Endothelial cell of umbilical vein (primary cell): Measurements from ENCODE around the gene EFCC1. TPM values are rescaled to one million over a fixed set of nuclear protein-coding genes. Genes with fewer than 3 reads are reported as not detected.

Source experiments
- BruUV-seq: library from RNA; stranded (reverse); fragments of 400-500 nt; replicated peaks from 2 replicates; lab custom pipeline; 2021; lab: Mats Ljungman, UMichigan
- CTCF ChIA-PET: fragments of 300-600, 350-600 bp; sonication (Branson Sonifier 250); formaldehyde crosslinking; loops from one replicate; lab custom pipeline; 2021; ENCODE audit warnings: antibody characterized with exemption, inconsistent platforms; lab: Charles Lee
- POLR2A ChIA-PET: fragments of 300-600, 350-600 bp; sonication (Branson Sonifier 250); formaldehyde crosslinking; loops from one replicate; lab custom pipeline; 2021; ENCODE audit warnings: antibody characterized with exemption, inconsistent platforms; lab: Charles Lee
- DNase-seq: peaks from one replicate; pipeline ENCODE4 v3.0.0-alpha.2; 2011; ENCODE audit warnings: low read depth, low spot score
- FAIRE-seq: peaks from 2 replicates; lab custom pipeline; 2011; peaks lifted over from hg19 to GRCh38; lab: Jason Lieb, UNC
- H2AFZ ChIP-seq: 2 replicates; pipeline ENCODE4 v1.6.0; 2012; ENCODE audit warnings: low read depth, low read length, control low read depth, inconsistent platforms
- H3K27ac ChIP-seq: 2 replicates; pipeline ENCODE4 v1.5.1; 2011; ENCODE audit warnings: low read depth, mild to moderate bottlenecking, control low read depth, low read length, moderate library complexity; ENCODE audit not compliant: insufficient read depth
- H3K27me3 ChIP-seq, 2 experiments: 2 replicates each; pipeline versions ENCODE4 v1.6.0 to v1.6.1; 2011; ENCODE audit warnings: low read length in 2 of 2, mixed read lengths in 1 of 2; ENCODE audit not compliant: control insufficient read depth in 2 of 2, insufficient read depth in 2 of 2
- H3K36me3 ChIP-seq, 2 experiments: 2 replicates in 1 of 2; 3 replicates in 1 of 2; pipeline ENCODE4 v1.5.1; 2011; ENCODE audit warnings: low read length in 2 of 2, mild to moderate bottlenecking in 1 of 2, moderate library complexity in 1 of 2; ENCODE audit not compliant: control insufficient read depth in 2 of 2, insufficient read depth in 2 of 2; ENCODE audit errors: extremely low read depth in 1 of 2
- H3K4me1 ChIP-seq: 3 replicates; pipeline ENCODE4 v1.5.1; 2011; ENCODE audit warnings: mild to moderate bottlenecking, low read length; ENCODE audit not compliant: control insufficient read depth, insufficient read depth; ENCODE audit errors: extremely low read depth
- H3K4me2 ChIP-seq: 2 replicates; pipeline ENCODE4 v1.6.1; 2011; ENCODE audit warnings: low read length, control low read depth, mixed read lengths; ENCODE audit not compliant: insufficient read depth
- H3K4me3 ChIP-seq, 3 experiments: fragments of 200-600 bp in 1 of 3; sonication (generic), shearing (Covaris generic) in 1 of 3; replicated peaks in 1 of 3; 2 replicates each; pipeline ENCODE4 v1.5.1; 2011 to 2016; ENCODE audit warnings: control low read depth in 3 of 3, low read length in 3 of 3, mild to moderate bottlenecking in 2 of 3, inconsistent platforms in 1 of 3, low read depth in 1 of 3, moderate library complexity in 1 of 3; ENCODE audit not compliant: insufficient read depth in 1 of 3
- H3K79me2 ChIP-seq: 2 replicates; pipeline ENCODE4 v1.6.0; 2012; ENCODE audit warnings: low read length, inconsistent platforms; ENCODE audit not compliant: control insufficient read depth, insufficient read depth
- H3K9ac ChIP-seq: replicated peaks from 2 replicates; pipeline ENCODE3; 2011; ENCODE audit warnings: low read length, control low read depth; ENCODE audit not compliant: insufficient read depth; ENCODE audit errors: extremely low read depth
- H3K9me1 ChIP-seq: replicated peaks from 3 replicates; pipeline ENCODE4 v1.6.0; 2011; ENCODE audit warnings: mild to moderate bottlenecking, low read length; ENCODE audit not compliant: control insufficient read depth, insufficient read depth; ENCODE audit errors: extremely low read depth
- H3K9me3 ChIP-seq: replicated peaks from 2 replicates; pipeline ENCODE4 v1.5.1; 2012; ENCODE audit warnings: low read length, inconsistent platforms; ENCODE audit not compliant: control insufficient read depth, insufficient read depth
- H4K20me1 ChIP-seq: replicated peaks from 2 replicates; pipeline ENCODE3; 2011; ENCODE audit warnings: mild to moderate bottlenecking, low read length; ENCODE audit not compliant: control insufficient read depth, insufficient read depth; ENCODE audit errors: extremely low read depth
- CTCF ChIP-seq, 2 donors: IDR thresholded peaks; 1 replicate in 1 of 2; 2 replicates in 1 of 2; pipeline ENCODE4 v1.5.1; 2011; ENCODE audit warnings: low read length in 2 of 2, mild to moderate bottlenecking in 2 of 2, moderate library complexity in 2 of 2, control low read depth in 1 of 2, inconsistent platforms in 1 of 2, low read depth in 1 of 2; ENCODE audit not compliant: insufficient read depth in 1 of 2; ENCODE audit errors: extremely low read depth in 1 of 2
- EZH2 ChIP-seq: IDR thresholded peaks from 2 replicates; pipeline ENCODE4 v1.6.1; 2012; ENCODE audit warnings: borderline replicate concordance, low read depth, mild to moderate bottlenecking, moderate library complexity, low read length, inconsistent platforms; ENCODE audit not compliant: severe bottlenecking
- FOS ChIP-seq: IDR thresholded peaks from 2 replicates; pipeline ENCODE4 v1.6.1; 2011; ENCODE audit warnings: mild to moderate bottlenecking, low read length, moderate library complexity, borderline replicate concordance; ENCODE audit not compliant: insufficient read depth
- GATA2 ChIP-seq: IDR thresholded peaks from 2 replicates; pipeline ENCODE4 v1.7.0; 2011; ENCODE audit warnings: low read depth, mild to moderate bottlenecking, moderate library complexity, mixed read lengths, low read length; ENCODE audit not compliant: insufficient read length, insufficient read depth
- JUN ChIP-seq: IDR thresholded peaks from 2 replicates; pipeline ENCODE4 v1.6.1; 2011; ENCODE audit warnings: borderline replicate concordance, low read depth; ENCODE audit not compliant: insufficient read length, insufficient read depth
- MAX ChIP-seq: IDR thresholded peaks from 2 replicates; pipeline ENCODE4 v1.6.1; 2011; ENCODE audit not compliant: insufficient read depth, insufficient read length
- MYC ChIP-seq: IDR thresholded peaks from one replicate; pipeline ENCODE4 v1.6.1; 2011; ENCODE audit warnings: mild to moderate bottlenecking, low read depth, low read length
- POLR2A ChIP-seq: IDR thresholded peaks from 2 replicates; pipeline ENCODE4 v1.6.1; 2012; ENCODE audit warnings: low read depth, mild to moderate bottlenecking, control low read depth, low read length
- POLR2AphosphoS5 ChIP-seq: IDR thresholded peaks from 2 replicates; pipeline ENCODE4 v1.6.1; 2012; ENCODE audit warnings: low read depth, mild to moderate bottlenecking, control low read depth, low read length, moderate library complexity; ENCODE audit not compliant: insufficient read depth
- dilution Hi-C: fragments of 300-500 bp; cut with MboI; formaldehyde crosslinking; loops from one replicate; pipeline ENCODE4 v1.15.0; 2019; ENCODE audit warnings: low sequenced_read_pairs; ENCODE audit not compliant: extremely low pct_ligation_motif_present
- intact Hi-C: fragments of 100-400 bp; cut with micrococcal nuclease; formaldehyde crosslinking; loops from one replicate; pipeline ENCODE4 v1.10.0; 2022
- polyA plus RNA-seq, 4 experiments: library from polyadenylated mRNA; depleted of rRNA in 3 of 4; stranded (reverse) in 3 of 4; unstranded in 1 of 4; fragments of >200 nt; gene quantifications; 2 replicates each; pipeline versions ENCODE4 v1.2.1 to v1.2.3, GENCODE V29; 2011 to 2012; ENCODE audit warnings: missing spikeins in 1 of 4
- total RNA-seq: library from RNA; stranded (reverse); gene quantifications from 2 replicates; pipeline ENCODE4 v1.2.3, GENCODE V29; 2021

The EFCC1 gene
- total and polyA plus RNA-seq, 2 donors (not counting 3 experiments of a cell fraction or from before 2014, with no cell fraction given): 0.73 to 1.3 TPM

- dilution Hi-C loops (no loop called here), intact Hi-C loops (no loop called here)
- no peaks in the 10 kb centered on the region for H3K36me3 ChIP-seq
- BruUV-seq: no TSS peak
- H3K27ac ChIP-seq: no peak overlapping the region
- FAIRE-seq: no peak
- ChIA-PET POLR2A (interaction anchor here (0.6 kb wide), 1 partner anchor 60 kb away, joined by 6 read pairs; no protein-coding TSS in a partner anchor), CTCF (interaction anchor here (1.0 to 4.7 kb wide), 7 partner anchors 9 to 145 kb away, joined by 3 to 54 read pairs (median 9); no protein-coding TSS in a partner anchor)
- H3K4me3 ChIP-seq: no peak overlapping the region
- H3K4me1 ChIP-seq: peaks cover 33% of the 10 kb centered on the region
- H3K9me3 ChIP-seq: no peaks in the 10 kb centered on the region
- no peaks in the 10 kb centered on the region for H3K9me1 ChIP-seq
- H4K20me1 ChIP-seq: no peaks in the 10 kb centered on the region
- no peak overlapping the region for H3K9ac ChIP-seq
- no peaks in the 10 kb centered on the region for H3K79me2 ChIP-seq
- peak overlapping the region; percentile 41 for H2AFZ ChIP-seq
- no peak for DNase-seq
- TF ChIP-seq EZH2 (no peak), CTCF (IDR thresholded peaks at IDR 0.05; ENCODE audit: extremely low read depth in 1 of 2, insufficient read depth in 1 of 2, low read depth in 1 of 2, low read length in 2 of 2) (no peak), FOS (no peak), GATA2 (no peak), MAX (no peak), MYC (no peak), POLR2A (no peak), POLR2AphosphoS5 (no peak), JUN (no peak)
- H3K4me2 ChIP-seq: no peak overlapping the region
- H3K27me3 ChIP-seq: no peaks in the 10 kb centered on the region
Measured at GRCh38 chr3:129017484-129017899, 16.4 kb downstream of the EFCC1 start.
